Fibroblast of upper back skin (primary cell): ENCODE data around the gene OR4D1.

Source experiments
- DNase-seq: peaks from one replicate; pipeline ENCODE4 v3.0.0-alpha.2; 2013

OR4D1 gene

DNA sequence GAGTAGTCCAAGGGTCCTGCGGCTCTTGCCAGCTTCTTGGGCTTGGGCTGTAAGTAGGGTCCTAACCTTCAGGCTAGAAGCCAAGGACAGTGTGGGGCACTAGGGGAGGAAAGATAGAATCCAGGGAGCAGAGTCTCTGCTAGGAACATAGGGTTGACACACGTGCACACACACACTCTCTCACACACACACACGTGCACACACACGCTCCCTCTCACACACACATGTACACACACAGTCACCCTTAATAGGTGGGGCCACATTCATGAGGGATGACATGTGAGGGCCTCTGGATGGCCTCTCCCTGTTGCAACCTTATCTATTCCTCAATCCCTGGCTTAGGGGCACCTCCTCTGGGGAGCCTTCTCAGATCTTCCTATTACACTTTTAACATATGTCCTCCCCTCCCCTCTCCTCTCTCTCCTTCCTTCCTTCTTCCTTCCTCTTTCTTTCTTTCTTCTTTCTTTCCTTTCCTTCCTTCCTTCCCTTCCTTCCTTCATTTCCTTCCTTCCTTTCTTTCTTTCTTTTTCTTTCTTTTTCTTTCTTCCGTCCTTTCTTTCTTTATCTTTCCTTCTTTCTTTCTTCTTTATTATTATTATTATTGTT, 47.4 kb downstream of the OR4D1 start:
- DNase-seq: no peak

DNA sequence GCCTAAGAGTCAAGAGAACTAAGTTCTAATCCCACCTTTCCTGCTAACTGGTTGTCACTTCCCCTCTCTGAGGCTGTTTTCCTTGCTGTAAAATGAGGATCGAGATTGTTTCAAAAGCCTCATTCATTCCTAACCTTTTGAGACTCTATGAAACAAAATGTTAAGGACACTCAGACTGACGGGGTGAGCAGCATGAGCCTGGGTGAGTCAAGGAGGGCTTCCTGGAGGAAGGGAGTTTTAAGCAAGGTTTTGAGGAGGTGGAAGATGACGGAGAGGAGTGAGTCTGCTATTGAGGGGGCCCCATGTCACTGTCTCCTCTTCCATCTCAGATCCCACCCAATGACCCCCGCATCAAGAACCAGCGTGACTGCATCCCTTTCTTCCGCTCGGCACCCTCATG, 48.4 kb downstream of the OR4D1 start:
- DNase-seq: no peak

DNA sequence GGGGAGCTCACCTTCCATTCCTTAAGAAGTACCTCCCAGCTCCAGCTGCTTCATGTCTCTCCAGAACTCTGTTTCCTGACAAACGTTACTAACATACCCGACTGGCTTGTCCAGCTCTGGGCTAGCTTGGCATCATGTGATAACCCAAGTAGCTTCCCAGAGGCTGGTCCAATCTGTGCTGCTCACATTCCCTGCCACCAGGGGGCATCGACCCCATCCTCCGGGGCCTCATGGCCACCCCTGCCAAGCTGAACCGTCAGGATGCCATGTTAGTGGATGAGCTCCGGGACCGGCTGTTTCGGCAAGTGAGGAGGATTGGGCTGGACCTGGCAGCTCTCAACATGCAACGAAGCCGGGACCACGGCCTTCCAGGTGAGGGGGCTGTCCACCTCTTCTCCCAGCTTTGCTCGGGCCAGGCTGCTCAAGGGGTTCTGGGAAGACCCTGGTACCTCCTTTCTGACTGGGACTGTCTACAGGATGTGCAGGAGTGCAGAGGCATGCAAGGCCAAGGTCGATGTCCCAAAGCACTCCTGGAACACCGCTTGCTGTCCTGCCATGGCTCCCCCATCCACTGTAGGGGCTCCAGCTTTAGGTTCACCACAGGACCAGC, 51.9 kb downstream of the OR4D1 start:
- DNase-seq: peak; percentile 48

DNA sequence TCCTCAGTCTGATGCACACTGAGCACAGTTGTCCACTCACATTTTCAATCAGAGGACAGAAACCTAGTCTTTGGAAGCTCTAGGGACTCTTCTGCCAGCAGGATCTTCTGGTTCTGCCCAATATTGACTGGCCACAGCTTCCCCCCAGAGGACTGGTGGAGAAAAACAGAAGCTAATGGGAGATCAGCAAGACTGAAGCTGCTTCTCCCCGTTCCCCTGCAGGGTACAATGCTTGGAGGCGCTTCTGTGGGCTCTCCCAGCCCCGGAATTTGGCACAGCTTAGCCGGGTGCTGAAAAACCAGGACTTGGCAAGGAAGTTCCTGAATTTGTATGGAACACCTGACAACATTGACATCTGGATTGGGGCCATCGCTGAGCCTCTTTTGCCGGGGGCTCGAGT, 54.7 kb downstream of the OR4D1 start:
- DNase-seq: no peak

DNA sequence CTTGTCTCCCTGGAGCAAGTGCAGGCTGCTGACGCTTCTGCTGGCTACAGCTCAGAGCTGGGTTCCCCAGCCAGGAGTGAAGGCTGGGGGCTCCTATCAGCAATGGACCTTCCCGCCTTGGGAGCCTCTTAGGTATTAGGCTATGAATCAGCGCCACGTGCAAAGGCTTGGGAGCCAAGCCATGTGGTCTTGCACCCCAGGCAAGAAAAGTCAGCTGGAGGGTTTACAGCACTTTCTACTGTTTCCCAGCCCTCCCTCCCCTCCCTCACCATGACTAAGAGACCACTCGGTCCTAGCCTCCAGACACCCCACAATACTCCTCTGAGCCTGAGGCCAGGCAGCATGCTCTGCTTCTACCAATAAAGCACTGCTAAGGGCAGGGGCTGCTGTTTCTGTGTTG, 56.6 kb downstream of the OR4D1 start:
- DNase-seq: peak; percentile 9

DNA sequence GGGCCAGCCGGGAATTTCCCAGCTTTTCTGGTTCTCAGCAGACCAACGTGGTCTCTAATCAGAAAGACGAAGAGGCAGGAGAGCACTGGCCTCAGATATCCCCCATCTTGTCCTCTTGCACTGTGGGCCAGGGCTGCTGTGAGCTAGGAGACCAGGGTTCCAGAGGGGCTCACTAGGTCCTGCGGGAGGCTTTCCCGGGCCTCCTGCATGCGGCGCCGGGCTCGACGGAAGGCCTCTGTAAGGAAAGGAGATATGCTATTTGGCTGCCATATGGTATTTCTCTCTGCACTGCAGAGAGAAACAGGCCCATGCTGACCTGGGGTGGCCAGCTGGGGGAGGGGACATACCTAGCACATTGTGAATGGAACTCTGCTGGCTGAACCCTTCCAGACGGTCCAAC, 57.8 kb downstream of the OR4D1 start:
- DNase-seq: no peak

DNA sequence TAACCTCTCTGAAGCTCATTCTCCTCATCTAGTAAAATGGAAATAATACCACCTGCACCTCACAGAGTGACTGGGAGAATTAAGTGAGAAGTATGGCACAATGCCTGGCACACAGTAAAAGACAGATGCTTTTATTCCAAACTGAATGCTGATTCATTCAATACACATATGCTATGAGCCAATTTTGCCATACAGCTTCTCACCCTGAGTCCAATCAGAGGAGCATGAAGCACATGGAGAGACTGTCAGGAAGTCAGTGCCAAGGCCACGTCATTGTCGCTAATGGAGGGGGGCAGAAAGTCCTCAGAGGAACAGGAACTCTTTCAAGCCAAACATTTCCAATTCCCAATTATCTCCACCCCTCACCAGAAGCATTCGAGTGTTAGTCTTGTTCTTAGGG, 59.3 kb downstream of the OR4D1 start:
- DNase-seq: no peak

DNA sequence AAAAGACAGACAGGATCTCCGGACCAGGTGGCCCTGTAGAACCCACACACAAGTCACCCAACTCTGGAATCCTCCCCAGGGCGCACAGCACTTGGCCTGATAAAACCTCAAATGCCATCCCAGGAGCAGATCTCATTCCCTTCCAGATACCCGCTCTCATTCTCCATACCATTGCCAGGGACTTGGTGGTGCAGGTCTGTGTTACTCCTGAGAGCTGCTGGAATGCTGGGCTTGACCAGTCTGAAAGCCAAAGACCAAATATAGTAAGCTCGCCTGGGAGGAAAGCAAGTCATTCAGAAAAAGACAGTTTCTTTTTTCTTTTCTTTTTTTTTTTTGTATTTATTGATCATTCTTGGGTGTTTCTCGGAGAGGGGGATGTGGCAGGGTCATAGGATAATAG, 60.2 kb downstream of the OR4D1 start:
- no peak for DNase-seq
